ENCODE data around the gene MTMR1.

- no peak for TF ChIP-seq POLR2A (IDR thresholded peaks at IDR 0.05)
- TF ChIP-seq, protein P1, sequence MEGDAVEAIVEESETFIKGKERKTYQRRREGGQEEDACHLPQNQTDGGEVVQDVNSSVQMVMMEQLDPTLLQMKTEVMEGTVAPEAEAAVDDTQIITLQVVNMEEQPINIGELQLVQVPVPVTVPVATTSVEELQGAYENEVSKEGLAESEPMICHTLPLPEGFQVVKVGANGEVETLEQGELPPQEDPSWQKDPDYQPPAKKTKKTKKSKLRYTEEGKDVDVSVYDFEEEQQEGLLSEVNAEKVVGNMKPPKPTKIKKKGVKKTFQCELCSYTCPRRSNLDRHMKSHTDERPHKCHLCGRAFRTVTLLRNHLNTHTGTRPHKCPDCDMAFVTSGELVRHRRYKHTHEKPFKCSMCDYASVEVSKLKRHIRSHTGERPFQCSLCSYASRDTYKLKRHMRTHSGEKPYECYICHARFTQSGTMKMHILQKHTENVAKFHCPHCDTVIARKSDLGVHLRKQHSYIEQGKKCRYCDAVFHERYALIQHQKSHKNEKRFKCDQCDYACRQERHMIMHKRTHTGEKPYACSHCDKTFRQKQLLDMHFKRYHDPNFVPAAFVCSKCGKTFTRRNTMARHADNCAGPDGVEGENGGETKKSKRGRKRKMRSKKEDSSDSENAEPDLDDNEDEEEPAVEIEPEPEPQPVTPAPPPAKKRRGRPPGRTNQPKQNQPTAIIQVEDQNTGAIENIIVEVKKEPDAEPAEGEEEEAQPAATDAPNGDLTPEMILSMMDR (IDR thresholded peaks at IDR 0.05) = no peak
Measured at GRCh38 chrX:150676221-150676620, 17.0 kb upstream of the MTMR1 start.
